AG09309 (cell line): ENCODE data around the gene LAMA1.
"Not testable (repeated sequence)": the region's sequence is repeated elsewhere in the genome, so short reads cannot be mapped to it uniquely, and the experiment has no call there.

Experiments
- DNase-seq: peaks from one replicate; pipeline ENCODE4 v3.0.0-alpha.2; 2010; ENCODE audit warnings: low read depth
- H3K4me3 ChIP-seq: 2 replicates; pipeline ENCODE4 v1.5.1; 2011; ENCODE audit warnings: mild to moderate bottlenecking, low read depth, low read length, moderate library complexity; ENCODE audit not compliant: control insufficient read depth
- TF ChIP-seq, protein P1 (sequence below): IDR thresholded peaks from 2 replicates; pipeline ENCODE4 v1.5.1; 2011; ENCODE audit warnings: mild to moderate bottlenecking, low read depth, low read length, inconsistent platforms; ENCODE audit not compliant: insufficient read depth, control insufficient read depth; ENCODE audit errors: missing control alignments

The LAMA1 gene

GRCh38 chr18:6941996-6942395 lies 175.6 kb downstream of the LAMA1 start:
- TF ChIP-seq, protein P1, sequence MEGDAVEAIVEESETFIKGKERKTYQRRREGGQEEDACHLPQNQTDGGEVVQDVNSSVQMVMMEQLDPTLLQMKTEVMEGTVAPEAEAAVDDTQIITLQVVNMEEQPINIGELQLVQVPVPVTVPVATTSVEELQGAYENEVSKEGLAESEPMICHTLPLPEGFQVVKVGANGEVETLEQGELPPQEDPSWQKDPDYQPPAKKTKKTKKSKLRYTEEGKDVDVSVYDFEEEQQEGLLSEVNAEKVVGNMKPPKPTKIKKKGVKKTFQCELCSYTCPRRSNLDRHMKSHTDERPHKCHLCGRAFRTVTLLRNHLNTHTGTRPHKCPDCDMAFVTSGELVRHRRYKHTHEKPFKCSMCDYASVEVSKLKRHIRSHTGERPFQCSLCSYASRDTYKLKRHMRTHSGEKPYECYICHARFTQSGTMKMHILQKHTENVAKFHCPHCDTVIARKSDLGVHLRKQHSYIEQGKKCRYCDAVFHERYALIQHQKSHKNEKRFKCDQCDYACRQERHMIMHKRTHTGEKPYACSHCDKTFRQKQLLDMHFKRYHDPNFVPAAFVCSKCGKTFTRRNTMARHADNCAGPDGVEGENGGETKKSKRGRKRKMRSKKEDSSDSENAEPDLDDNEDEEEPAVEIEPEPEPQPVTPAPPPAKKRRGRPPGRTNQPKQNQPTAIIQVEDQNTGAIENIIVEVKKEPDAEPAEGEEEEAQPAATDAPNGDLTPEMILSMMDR, result no peak
- H3K4me3 ChIP-seq, result no peak overlapping the region
- no peak for DNase-seq

- TF ChIP-seq, protein P1, result no peak
- DNase-seq, result no peak
- H3K4me3 ChIP-seq, result no peak overlapping the region
Observed at GRCh38 chr18:6940451-6940850, 177.1 kb downstream of the LAMA1 start.

DNA sequence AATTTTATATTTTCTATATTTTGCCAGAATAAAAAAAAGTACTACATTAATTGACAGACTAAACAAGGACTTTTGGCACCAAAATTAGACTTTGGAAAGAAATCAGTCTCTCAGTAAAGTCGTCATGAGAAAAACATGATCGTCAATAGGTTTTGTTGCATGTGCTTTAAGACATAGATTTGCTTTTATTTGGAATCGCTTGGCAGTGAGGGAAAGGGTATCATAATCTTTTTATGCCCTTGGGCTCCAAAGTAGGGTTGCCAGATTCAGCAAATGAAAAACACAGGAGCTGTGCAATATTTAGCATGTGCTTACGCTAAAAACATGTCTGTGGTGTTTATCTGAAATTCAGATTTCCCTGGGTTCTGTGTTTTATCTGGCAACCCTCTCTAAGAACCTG lies 177.6 kb downstream of the LAMA1 start:
- TF ChIP-seq, protein P1, result no peak
- H3K4me3 ChIP-seq, result no peak overlapping the region
- DNase-seq, result no peak

- DNase-seq, H3K4me3 ChIP-seq: not testable (repeated sequence)
Observed at GRCh38 chr18:6938403-6938802, 179.2 kb downstream of the LAMA1 start.

DNA sequence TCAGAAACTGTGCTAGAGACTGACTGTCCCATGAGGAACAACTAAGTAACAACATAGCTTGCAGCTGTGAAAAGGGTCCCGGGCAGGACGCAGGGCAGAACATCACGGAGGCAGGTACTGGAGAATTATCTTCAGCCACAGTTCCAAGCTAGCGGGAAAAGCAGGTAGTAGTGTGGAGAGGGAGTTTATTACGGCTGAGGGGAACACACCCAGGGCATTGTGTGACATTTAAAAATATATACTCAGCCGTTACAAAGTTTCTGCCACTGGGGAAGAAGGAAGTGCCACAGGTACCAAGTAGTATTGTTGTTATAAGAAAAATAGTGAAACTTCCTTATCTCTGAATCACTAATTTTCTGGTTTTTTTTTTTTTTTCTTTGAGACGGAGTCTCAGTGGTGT lies 179.6 kb downstream of the LAMA1 start:
- TF ChIP-seq, protein P1, result no peak
- no peak overlapping the region for H3K4me3 ChIP-seq
- no peak for DNase-seq

DNA sequence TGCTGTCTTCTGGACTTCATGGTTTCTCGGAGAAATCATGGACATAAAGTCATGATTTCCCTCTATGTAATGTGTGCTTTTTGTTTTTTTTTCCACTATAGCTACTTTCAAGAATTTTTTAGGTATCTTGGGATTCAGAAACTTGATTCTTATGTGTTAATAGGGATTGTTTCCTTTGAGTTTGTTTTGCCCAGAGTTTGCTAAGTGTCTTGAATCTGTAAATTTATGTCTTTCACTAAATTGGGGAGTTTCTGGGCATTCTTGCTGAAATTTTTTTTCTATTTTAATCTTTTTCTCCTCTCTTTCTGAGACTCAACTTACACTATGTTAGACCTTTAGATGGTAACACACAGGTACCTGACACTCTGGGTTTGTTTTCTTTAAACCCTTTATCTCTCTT lies 182.7 kb downstream of the LAMA1 start:
- TF ChIP-seq, protein P1, result no peak
- no peak overlapping the region for H3K4me3 ChIP-seq

DNA sequence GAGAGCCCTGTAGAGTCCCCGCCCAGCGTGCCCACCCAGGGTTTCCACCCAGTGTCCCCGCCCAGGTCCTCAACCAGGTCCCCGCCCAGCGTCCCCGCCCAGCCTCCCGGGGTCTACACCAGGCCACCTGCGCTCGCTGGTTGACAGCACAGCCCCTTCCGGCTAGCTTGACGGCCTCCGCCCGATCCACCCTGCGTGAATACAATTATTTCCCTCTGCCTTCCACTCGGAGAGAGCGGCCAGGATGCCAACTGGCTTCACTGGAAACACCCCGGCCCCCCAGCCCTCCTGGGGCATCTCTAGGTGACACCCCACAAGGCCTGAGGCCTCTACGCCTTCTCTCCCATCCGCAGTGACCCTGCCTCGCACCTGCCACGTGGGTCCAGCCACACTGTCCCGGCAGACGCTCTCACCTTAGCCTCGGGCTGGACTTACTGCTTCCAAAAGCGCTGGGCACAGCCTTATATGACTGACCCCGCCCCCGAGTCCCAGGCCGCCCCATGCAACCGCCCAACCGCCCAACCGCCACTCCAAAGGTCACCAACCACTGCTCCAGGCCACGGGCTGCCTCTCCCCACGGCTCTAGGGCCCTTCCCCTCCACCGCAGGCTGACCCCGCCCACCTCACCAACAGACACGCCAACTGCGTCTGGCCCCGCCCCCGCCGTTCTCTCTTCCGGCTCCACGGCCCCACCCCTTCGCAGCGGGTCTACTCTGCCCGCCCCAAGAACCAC lies 188.1 kb downstream of the LAMA1 start:
- DNase-seq, result no peak
- TF ChIP-seq, protein P1, result no peak
- H3K4me3 ChIP-seq, result no peak overlapping the region

More for the DNA sequence above, 182.7 kb downstream of the LAMA1 start:
- no peak for DNase-seq
